Liver (tissue), 3 donors: Measurements from ENCODE around the gene PBX4.

Experiments
- CTCF ChIP-seq: fragments of 150-350 bp; IDR thresholded peaks from 2 replicates; pipeline ENCODE4 v1.5.1; 2017; ENCODE audit warnings: improper control_type of control experiment, low read depth, low read length; ENCODE audit not compliant: missing input control
- GABPA ChIP-seq, 2 donors: IDR thresholded peaks in 1 of 2; conservative IDR thresholded peaks in 1 of 2; 2 replicates each; pipeline ENCODE4 v1.6.1; 2016; ENCODE audit warnings: antibody characterized with exemption in 2 of 2, mild to moderate bottlenecking in 1 of 2, moderate library complexity in 1 of 2
- donor health status: healthy.
- donor health status: healthy.

- no peak for TF ChIP-seq GABPA (IDR thresholded peaks at IDR 0.05 in 1 of 2, conservative IDR thresholded peaks at IDR 0.05 in 1 of 2)
- no peak for TF ChIP-seq CTCF
Observed at GRCh38 chr19:19558055-19558454, 60.4 kb downstream of the PBX4 start.
